GM12892 (cell line): ENCODE results near the gene ABI1.

Experiments
- DNase-seq: peaks from one replicate; pipeline ENCODE4 v3.0.0; 2011; ENCODE audit not compliant: insufficient read length
- FAIRE-seq: peaks from 2 replicates; lab custom pipeline; 2011; peaks lifted over from hg19 to GRCh38; lab: Jason Lieb, UNC
- POLR2A ChIP-seq: IDR thresholded peaks from 2 replicates; pipeline ENCODE4 v1.6.1; 2011; ENCODE audit warnings: low read depth, low read length, control low read depth
- POLR2AphosphoS5 ChIP-seq: IDR thresholded peaks from 2 replicates; pipeline ENCODE4 v1.6.1; 2011; ENCODE audit warnings: low read depth, low read length, control low read depth
- TAF1 ChIP-seq: IDR thresholded peaks from 2 replicates; pipeline ENCODE4 v1.6.1; 2011; ENCODE audit warnings: low read depth, mild to moderate bottlenecking, control low read depth, low read length, borderline replicate concordance

The ABI1 gene

DNA sequence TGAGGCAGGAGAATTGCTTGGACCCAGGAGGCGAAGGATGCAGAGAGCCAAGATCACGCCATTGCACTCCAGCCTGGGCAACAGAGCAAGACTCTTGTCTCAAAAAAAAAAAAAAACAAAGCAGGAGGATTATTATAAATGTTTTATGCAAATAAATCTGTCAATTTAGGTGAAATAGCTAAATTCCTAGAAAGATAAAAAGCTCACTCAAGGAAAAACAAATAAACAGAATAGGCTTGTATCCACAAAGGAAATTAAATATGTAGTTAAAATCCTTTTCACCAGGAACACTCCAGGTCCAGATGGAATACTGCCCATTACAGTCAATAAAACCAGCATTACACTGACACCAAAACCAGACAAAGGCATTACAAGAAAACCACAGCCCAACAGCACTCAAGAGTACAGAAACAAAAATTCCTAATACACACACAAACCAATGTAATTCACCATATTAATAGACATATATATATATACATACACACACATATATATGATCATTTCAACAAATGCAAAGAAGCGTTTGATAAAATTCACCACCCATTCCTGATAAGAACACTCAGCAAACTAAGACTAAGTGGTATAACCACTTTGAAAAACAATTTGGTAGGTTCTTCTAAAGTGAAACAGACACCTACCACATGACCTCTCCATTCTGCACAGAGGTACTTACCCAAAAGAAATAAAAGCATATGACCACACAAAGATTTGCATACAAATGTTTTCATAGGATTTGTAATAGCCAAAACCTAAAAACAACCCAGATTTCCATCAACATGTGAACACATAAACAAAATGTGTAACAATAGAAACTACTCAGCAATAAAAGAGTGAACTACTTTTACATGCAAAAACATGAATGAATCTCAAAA lies 38.8 kb downstream of the ABI1 start:
- DNase-seq (no peak), FAIRE-seq (no peak)
- no peak for TF ChIP-seq POLR2A

DNA sequence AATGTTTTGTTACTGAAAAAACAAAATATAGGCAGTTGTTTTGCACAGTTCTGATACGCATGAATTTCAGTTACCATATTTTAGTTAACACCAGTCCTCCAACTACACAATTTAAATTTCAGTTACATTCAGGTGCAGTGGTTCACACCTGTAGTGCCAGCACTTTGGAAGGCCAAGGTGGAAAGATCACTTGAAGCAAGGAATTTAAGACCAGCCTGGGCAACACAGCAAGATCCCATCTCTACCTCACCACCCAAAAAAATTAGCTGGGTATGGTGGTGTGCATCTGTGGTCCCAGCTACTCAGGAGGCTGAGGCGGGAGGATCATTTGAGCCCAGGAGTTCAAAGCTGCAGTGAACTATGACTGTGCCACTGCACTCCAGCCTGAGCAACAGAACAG lies 45.3 kb downstream of the ABI1 start:
- FAIRE-seq, result peak; percentile 9
- no peak for DNase-seq
- TF ChIP-seq POLR2AphosphoS5 (no peak), TAF1 (no peak), POLR2A (no peak)

DNA sequence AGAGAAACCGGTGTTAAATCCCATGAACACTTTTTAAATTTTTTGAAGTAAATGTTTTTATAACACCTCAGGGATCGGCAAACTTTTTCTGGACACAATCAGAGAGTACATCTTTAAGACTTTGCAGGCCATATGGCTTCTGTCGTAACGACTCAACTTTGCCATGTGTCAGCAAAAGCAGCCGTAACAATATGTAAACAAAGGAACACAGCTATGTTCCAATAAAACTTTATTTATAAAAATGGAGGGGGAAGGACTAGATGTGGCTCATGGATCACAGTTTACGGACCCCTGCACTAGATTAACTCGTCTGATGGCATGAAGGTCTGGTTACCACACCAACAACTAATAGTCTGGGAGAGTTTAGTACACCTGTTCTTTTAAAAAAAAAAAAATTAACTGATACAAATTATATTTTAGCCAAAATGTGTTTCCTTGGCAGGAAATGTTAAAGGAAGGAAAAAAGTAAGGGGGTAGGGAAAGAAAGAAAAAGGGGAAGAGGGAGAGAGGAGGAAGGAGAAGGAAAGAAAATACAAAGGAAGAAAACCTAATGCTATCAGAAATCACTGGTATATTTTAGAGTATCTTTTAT lies 50.2 kb downstream of the ABI1 start:
- no peak for TF ChIP-seq POLR2A
- no peak for TF ChIP-seq POLR2AphosphoS5
- TF ChIP-seq TAF1, result no peak
- DNase-seq (no peak), FAIRE-seq (no peak)

DNA sequence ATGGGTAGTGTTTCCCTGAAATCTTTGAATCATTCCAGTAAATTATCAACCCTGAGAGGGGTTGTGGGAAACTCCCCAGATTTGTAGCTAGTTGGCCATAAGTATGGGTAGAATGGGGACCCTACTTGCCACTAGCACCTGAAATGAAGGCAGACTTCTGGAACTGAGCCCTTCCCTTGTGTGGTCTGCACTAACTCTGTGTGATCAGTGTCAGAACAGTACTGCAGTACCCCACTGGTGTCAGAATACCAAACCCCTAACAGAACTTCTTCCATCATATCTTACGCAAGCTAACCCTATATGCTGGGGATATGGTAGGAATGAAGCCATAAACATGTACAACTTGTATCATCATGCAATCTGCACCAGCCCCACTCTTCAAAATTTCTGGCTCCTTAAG lies 50.8 kb downstream of the ABI1 start:
- FAIRE-seq (no peak), DNase-seq (no peak)
- TF ChIP-seq POLR2A (no peak), POLR2AphosphoS5 (no peak), TAF1 (no peak)

DNA sequence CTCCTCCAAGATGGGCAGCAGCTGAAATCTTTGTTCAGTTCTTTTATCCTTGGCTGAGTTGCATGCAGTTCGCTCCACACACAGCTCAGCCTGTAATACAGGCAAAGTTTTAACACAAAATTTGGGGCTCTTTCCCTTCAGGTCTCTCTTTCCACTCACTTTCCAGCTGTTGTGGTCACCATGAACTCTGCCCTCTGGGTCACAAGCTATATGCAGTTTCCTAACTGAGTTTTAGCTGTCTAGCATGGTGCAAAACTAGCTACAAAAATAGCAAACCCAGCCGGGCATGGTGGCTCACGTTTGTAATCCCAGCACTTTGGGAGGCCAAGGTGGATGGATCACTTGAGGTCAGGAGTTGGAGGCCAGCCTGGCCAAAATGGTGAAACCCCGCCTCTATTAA lies 53.2 kb downstream of the ABI1 start:
- TF ChIP-seq POLR2AphosphoS5, result no peak
- no peak for TF ChIP-seq TAF1
- TF ChIP-seq POLR2A, result no peak
- FAIRE-seq, result no peak

DNA sequence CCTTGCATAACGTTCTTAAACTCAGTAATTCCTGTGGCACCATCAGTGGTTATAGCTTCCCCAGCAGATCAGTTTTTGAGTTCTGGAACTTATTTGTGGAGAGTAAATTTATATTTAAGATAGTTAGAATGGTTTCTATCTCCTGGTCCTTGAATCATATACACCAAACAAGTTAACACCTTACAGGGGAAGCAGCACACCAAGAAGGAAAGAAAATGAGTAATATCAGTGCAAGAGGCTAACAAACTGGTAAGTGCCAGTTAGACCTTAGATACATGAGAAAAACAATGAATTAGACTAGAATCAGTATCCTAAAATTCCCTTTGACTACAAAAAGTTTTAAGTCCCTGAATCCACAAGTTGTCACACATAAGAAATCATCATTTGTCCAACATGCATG lies 54.2 kb downstream of the ABI1 start:
- TF ChIP-seq POLR2A, result no peak
- TF ChIP-seq POLR2AphosphoS5, result no peak
- FAIRE-seq (no peak), DNase-seq (no peak)

More for the DNA sequence above, 53.2 kb downstream of the ABI1 start:
- no peak for DNase-seq

DNA sequence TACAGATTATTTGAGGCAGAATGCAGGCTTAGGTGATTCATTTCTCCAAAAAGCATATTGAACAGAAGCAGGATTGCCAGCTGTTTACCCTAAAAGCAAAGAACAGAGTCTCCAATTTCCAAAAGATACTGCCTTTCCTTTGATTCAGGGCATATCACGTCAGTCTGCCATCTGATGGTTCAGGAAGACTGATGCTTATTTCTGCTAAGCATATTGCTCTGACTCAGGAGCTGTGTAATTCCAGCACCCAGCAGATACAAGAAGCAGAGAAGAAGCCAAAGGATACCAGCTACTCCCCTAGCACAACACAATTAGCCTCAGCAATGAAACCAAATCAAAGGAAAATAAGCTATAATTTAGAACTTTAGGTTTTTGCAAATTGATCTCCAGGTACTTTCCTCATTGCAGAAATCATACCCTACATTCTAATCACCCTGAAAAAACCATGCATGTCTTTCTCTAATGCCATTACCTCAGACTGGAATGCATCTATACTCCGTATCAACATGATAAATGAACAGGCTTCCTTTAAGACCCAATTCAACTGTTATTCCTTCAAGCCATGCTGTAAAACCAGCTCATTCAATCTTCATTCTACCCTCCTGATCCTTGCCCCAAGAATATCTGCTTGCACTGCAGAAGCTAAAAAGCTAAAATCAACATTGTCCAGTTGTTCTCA lies 55.1 kb downstream of the ABI1 start:
- FAIRE-seq (no peak), DNase-seq (no peak)
- TF ChIP-seq POLR2AphosphoS5 (no peak), TAF1 (no peak), POLR2A (no peak)

DNA sequence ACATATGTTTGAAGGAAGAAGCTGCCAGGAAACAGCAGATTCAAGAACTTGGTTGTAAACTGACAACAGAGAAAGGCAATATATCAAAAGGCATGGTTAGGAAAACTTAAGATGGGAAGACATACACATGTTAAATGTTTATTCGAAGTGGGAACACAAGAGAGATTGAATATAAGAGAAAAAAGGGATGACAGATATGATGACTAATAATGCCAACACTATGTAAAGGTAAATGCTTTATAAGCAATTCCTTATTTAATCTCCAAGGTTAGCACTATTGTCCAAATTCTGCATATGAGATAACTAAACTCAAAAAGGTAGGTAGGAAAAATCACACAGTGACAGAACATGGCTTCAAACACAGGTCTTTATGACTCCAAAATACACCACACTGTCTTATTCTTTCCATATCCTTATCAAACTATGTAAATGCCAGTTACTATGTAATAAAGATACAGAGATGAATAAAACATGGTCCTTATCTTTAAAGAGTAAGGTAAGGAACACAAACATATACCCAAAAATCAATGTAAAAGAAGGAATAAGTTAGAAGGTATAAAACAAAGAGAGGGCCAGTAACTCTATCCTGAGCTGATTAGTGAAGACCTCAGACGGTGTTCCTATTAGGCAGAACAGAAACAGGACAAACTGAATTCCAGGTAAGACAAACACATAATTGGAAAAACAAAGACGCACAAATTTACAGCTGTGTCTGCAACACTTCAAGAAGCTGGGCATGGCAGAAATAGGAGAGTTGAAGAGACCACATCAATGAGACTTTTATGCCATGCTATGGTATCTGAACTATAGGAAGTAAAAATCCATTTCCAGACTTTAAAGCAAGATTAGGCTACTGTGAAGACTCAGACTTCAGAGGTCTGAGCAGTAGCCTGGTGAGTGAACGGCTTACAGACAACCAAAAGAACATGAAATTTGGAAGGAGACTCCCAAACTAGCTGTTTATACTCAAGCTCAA lies 56.1 kb downstream of the ABI1 start:
- no peak for FAIRE-seq

DNA sequence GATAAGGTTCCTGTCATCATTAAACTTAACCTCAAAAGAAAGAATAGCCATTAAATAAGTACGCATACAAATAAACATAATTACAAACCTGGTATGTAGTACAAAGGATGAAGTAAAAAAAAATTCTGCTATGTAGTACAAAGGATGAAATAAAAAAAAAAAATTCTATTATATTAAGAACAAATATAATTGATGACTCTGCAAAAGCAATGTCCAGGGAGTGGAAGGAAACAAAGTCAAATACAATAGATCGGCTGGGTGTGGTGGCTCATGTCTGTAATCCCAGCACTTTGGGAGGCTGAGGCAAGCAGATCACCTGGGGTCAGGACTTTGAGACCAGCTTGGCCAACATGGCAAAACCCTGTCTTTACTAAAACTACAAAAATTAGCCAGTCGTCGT lies 56.9 kb downstream of the ABI1 start:
- no peak for DNase-seq
- TF ChIP-seq TAF1, result no peak
- no peak for TF ChIP-seq POLR2A
- TF ChIP-seq POLR2AphosphoS5, result no peak
- no peak for FAIRE-seq

More for the DNA sequence above, 56.1 kb downstream of the ABI1 start:
- TF ChIP-seq POLR2A (no peak), POLR2AphosphoS5 (no peak), TAF1 (no peak)
- no peak for DNase-seq

DNA sequence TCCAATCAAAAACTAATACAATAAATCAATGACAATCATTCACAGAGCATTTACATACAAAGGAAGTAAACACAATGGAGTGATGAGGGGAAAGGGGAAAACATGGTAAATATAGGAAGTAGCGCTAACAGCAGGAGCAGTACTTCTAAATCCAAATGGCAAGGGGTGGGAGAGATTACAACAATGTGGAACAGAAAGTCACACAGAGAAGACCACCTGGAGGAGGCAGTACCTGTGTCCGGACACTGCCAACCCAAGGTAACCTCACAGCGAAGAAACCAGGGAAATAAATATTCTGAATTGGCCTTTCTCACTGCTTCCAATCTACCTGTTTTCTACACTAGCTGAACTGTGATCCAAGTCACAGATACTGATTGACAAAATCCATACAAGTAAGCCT lies 58.2 kb downstream of the ABI1 start:
- TF ChIP-seq POLR2A (no peak), TAF1 (no peak), POLR2AphosphoS5 (no peak)
- FAIRE-seq (peak; percentile 9), DNase-seq (no peak)

DNA sequence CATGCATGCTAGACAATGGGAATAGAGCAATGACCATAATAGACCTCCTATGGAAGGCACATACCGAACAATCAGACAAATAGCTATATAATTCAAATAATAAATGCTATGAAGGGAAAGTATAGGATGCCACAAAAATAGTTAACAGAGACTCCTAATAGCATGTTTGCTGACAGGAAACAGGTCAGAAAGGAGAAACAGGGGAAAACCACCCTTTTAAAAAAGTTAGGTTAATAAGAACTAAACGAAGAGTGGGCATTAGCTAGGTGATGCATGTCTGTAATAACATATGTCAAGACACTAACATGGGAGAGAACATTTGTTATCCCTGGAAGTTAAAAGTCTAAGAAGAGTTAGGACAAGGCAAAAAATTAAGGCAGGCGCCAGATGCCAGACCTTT lies 58.9 kb downstream of the ABI1 start:
- TF ChIP-seq POLR2A, result no peak
- no peak for TF ChIP-seq POLR2AphosphoS5
- TF ChIP-seq TAF1, result no peak
- FAIRE-seq, result no peak
- DNase-seq, result no peak
